Thyroid gland (tissue), 4 donors: ENCODE data around the gene GRIK5. TPM values are rescaled to one million over a fixed set of nuclear protein-coding genes. Genes with fewer than 3 reads are reported as not detected.
A peak's percentile ranks its signal among the peaks of the same experiment; 100 is the strongest.
"Not testable (repeated sequence)": the region's sequence is repeated elsewhere in the genome, so short reads cannot be mapped to it uniquely, and the experiment has no call there.

Source experiments
- DNase-seq, 2 donors: peaks; one replicate each; pipeline ENCODE4 v3.0.0-alpha.2; 2019
- H3K27ac ChIP-seq, 3 donors: fragments of 200-600 bp; sonication (generic); 1 replicate in 2 of 3; 2 replicates in 1 of 3; pipeline ENCODE4 v1.5.1; 2016 to 2019; ENCODE audit warnings: mild to moderate bottlenecking in 1 of 3, moderate library complexity in 1 of 3
- H3K27me3 ChIP-seq: fragments of 200-600 bp; sonication (generic); one replicate; pipeline ENCODE4 v1.5.1; 2019
- H3K36me3 ChIP-seq, 2 donors: fragments of 200-600 bp; sonication (generic); one replicate each; pipeline ENCODE4 v1.5.1; 2016 to 2019
- H3K4me1 ChIP-seq, 2 donors: fragments of 200-600 bp; sonication (generic); one replicate each; pipeline ENCODE4 v1.5.1; 2017 to 2019
- H3K4me3 ChIP-seq, 3 donors: fragments of 200-600 bp; sonication (generic); replicated peaks in 1 of 3; 1 replicate in 2 of 3; 2 replicates in 1 of 3; pipeline ENCODE4 v1.5.1; 2016; ENCODE audit warnings: mild to moderate bottlenecking in 1 of 3
- H3K9me3 ChIP-seq: fragments of 200-600 bp; sonication (generic); one replicate; pipeline ENCODE4 v1.5.1; 2017
- CTCF ChIP-seq, 6 experiments: fragments of 200-600 bp in 3 of 6; fragments of 450-650 bp in 3 of 6; sonication (generic) in 3 of 6; IDR thresholded peaks; one replicate each; pipeline ENCODE4 v1.5.1; 2016 to 2019; ENCODE audit warnings: antibody characterized with exemption in 6 of 6, mild to moderate bottlenecking in 2 of 6, inconsistent platforms in 1 of 6, moderate library complexity in 1 of 6
- POLR2A ChIP-seq, 2 donors: fragments of 450-650 bp; IDR thresholded peaks; one replicate each; pipeline ENCODE4 v1.6.1; 2017; ENCODE audit warnings: antibody characterized with exemption in 2 of 2, mild to moderate bottlenecking in 2 of 2, moderate library complexity in 1 of 2
- WGBS, 2 donors: methylation state at CpG; one replicate each; pipeline ENCODE4 v1.1.5; 2017; 5-methylcytosine and 5-hydroxymethylcytosine counted together
- intact Hi-C: fragments of 100-400 bp; cut with DNase I; formaldehyde crosslinking; loops from one replicate; pipeline ENCODE4 v1.15.1; 2023
- total RNA-seq, 4 donors: library from RNA; depleted of rRNA; stranded (reverse); fragments of >200 nt; gene quantifications; one replicate each; pipeline ENCODE4 v1.2.3, GENCODE V29; 2016

The GRIK5 gene
- total RNA-seq, 4 donors from 2014 or later: 12.0 to 24.2 (median 20.1) TPM

DNA sequence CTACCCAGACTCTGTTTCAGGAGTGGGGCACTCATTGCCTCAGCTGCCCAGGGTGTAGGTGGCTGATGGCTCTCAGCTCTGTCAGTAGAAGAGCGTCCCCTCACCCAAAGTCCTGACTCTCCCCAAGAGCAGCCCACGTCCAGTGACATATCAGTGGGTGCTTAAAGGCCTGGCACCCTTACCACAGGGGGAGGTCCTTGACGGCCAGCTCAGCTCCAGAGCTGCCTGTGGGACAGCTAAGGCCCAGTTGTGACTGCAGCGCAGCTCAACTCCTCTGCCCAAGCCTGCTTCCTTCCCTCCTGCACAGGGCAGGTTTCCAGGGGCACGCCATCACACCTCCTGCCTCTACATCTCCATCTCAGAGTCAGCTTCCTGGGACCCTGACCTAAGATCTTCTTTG is 32.4 kb downstream of the GRIK5 start:
- Histone ChIP-seq H3K4me3 (no peak overlapping the region), H3K36me3 (no peaks in the 10 kb centered on the region), H3K9me3 (no peaks in the 10 kb centered on the region), H3K4me1 (peaks cover 17 to 18% of the 10 kb centered on the region in 2 donors), H3K27ac (peak overlapping the region in 2 of 3 donors; percentile 44 to 68), H3K27me3 (no peaks in the 10 kb centered on the region)
- intact Hi-C loops: no loop called here
- 83 to 96% methylated on average over 3 to 4 of the region's 5 CpGs for WGBS, 2 donors
- TF ChIP-seq POLR2A (IDR thresholded peaks at IDR 0.05): no peak
- DNase-seq: no peak

DNA sequence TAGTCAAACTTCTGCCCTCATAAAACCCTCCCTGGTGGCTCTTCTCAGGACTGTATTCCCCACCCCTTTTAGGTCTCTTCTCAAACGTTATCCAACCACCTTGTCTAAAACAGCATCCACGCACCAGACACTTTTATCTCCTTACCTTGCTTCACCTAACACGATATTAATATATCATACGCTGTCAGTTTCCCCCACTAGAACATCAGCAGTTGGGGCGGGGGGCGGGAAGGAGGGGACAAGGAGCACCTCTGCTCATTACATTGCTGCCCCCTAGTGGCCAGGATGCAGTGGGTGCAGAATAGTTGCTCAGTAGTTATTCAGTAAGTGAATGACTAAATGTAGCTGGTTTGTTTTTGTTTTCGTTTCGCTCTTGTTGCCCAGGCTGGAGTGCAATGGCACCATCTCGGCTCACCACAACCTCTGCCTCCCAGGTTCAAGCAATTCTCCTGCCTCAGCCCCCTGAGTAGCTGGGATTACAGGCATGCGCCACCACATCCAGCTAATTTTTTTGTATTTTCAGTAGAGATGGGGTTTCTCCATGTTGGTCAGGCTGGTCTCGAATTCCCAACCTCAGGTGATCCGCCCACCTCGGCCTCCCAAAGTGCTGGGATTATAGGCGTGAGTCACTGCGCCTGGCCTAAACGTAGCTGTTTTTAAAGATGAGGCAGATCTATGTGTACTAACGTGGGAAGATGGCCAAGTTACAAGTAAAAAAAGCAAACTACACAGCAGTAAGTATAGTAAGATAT is 35.2 kb downstream of the GRIK5 start:
- H3K4me1 ChIP-seq: peaks cover 17 to 18% of the 10 kb centered on the region in 2 donors
- intact Hi-C loops: not testable (repeated sequence)

GRCh38 chr19:42033413-42033812 is 36.6 kb downstream of the GRIK5 start:
- Histone ChIP-seq H3K4me1 (peaks cover 9 to 11% of the 10 kb centered on the region in 2 donors), H3K36me3 (no peaks in the 10 kb centered on the region), H3K27me3 (no peaks in the 10 kb centered on the region), H3K4me3 (no peak overlapping the region), H3K9me3 (no peaks in the 10 kb centered on the region), H3K27ac (no peak overlapping the region)
- DNase-seq: no peak
- intact Hi-C loops: no loop called here
- WGBS, 2 donors: 81 to 91% methylated on average over 5 of the region's 5 CpGs
- TF ChIP-seq POLR2A (IDR thresholded peaks at IDR 0.05): no peak

More for the DNA sequence above, 35.2 kb downstream of the GRIK5 start:
- H3K36me3 ChIP-seq, H3K4me3 ChIP-seq, H3K9me3 ChIP-seq, H3K27me3 ChIP-seq, H3K27ac ChIP-seq: not testable (repeated sequence)
- 59 to 61% methylated on average over 17 of the region's 17 CpGs for WGBS, 2 donors
- DNase-seq: peak; percentile 21 to 47
- peak; percentile 54 to 84 (median 60) for TF ChIP-seq CTCF (IDR thresholded peaks at IDR 0.05)

GRCh38 chr19:42032431-42032830 is 37.6 kb downstream of the GRIK5 start:
- WGBS, 2 donors: 58 to 65% methylated on average over 5 of the region's 5 CpGs
- Histone ChIP-seq H3K9me3 (no peaks in the 10 kb centered on the region), H3K4me1 (peaks cover 0 to 1% of the 10 kb centered on the region in 2 donors), H3K4me3 (no peak overlapping the region), H3K27me3 (no peaks in the 10 kb centered on the region), H3K27ac (no peak overlapping the region), H3K36me3 (no peaks in the 10 kb centered on the region)
- intact Hi-C loops: no loop called here
- TF ChIP-seq CTCF (IDR thresholded peaks at IDR 0.05) (no peak), POLR2A (IDR thresholded peaks at IDR 0.05) (no peak)
- DNase-seq: no peak

GRCh38 chr19:42030645-42031440 is 39.2 kb downstream of the GRIK5 start:
- intact Hi-C loops: no loop called here
- H3K4me1 ChIP-seq: no peaks in the 10 kb centered on the region
- no peak overlapping the region for H3K4me3 ChIP-seq
- no peaks in the 10 kb centered on the region for H3K27me3 ChIP-seq
- H3K36me3 ChIP-seq: no peaks in the 10 kb centered on the region
- no peak overlapping the region for H3K27ac ChIP-seq
- DNase-seq: no peak
- no peak for TF ChIP-seq CTCF (IDR thresholded peaks at IDR 0.05)
- no peak for TF ChIP-seq POLR2A (IDR thresholded peaks at IDR 0.05)
- WGBS, 2 donors: 85 to 88% methylated on average over 7 of the region's 7 CpGs
- H3K9me3 ChIP-seq: no peaks in the 10 kb centered on the region
